Vagina (tissue), 2 donors: ENCODE results near the gene CELSR3.

Source experiments
- POLR2AphosphoS5 ChIP-seq, 2 donors: sonication (generic); formaldehyde crosslinking; IDR thresholded peaks; one replicate each; pipeline ENCODE4 v1.9.0; 2017; ENCODE audit warnings: antibody characterized with exemption in 2 of 2, mild to moderate bottlenecking in 2 of 2, low read depth in 1 of 2; ENCODE audit not compliant: insufficient read depth in 1 of 2
- TF ChIP-seq, protein P1 (sequence below), 3 experiments: fragments of 450-650 bp in 2 of 3; fragments of 200-600 bp in 1 of 3; sonication (generic) in 1 of 3; IDR thresholded peaks; one replicate each; pipeline ENCODE4 v1.5.1; 2017 to 2019; ENCODE audit warnings: antibody characterized with exemption in 3 of 3, mild to moderate bottlenecking in 2 of 3, moderate library complexity in 2 of 3

DNA sequence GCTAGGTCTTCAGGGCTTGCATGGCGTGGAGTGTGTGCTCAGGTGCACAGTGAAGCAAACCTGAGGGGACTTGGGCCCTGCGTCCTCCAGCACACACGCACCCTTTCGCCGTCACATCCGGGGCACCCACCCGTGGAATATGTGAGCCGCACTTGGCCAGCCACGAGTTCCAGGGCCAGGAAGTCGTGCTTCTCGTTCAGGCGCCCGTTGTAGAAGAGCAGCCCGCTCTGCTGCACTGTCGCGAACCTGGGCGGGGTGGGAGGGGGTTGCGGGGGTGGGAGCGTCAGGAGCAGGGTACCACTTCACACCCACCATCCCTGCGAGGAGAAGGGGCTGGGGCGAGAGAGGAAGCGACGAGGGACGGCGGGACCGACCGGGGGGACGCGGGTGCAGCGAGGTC, 7.1 kb downstream of the CELSR3 start:
- TF ChIP-seq, protein P1, sequence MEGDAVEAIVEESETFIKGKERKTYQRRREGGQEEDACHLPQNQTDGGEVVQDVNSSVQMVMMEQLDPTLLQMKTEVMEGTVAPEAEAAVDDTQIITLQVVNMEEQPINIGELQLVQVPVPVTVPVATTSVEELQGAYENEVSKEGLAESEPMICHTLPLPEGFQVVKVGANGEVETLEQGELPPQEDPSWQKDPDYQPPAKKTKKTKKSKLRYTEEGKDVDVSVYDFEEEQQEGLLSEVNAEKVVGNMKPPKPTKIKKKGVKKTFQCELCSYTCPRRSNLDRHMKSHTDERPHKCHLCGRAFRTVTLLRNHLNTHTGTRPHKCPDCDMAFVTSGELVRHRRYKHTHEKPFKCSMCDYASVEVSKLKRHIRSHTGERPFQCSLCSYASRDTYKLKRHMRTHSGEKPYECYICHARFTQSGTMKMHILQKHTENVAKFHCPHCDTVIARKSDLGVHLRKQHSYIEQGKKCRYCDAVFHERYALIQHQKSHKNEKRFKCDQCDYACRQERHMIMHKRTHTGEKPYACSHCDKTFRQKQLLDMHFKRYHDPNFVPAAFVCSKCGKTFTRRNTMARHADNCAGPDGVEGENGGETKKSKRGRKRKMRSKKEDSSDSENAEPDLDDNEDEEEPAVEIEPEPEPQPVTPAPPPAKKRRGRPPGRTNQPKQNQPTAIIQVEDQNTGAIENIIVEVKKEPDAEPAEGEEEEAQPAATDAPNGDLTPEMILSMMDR (IDR thresholded peaks at IDR 0.05) = no peak
- no peak for TF ChIP-seq POLR2AphosphoS5 (IDR thresholded peaks at IDR 0.05; ENCODE audit: insufficient read depth in 1 of 2, low read depth in 1 of 2)
